PC-3 (cell line): ENCODE data around the gene DENND6B. TPM values are rescaled to one million over a fixed set of nuclear protein-coding genes. Genes with fewer than 3 reads are reported as not detected.

Experiments
- ATAC-seq: fragments of 200-7000 bp; cut with Tn5 transposase; 2 replicates; pipeline ENCODE4 v1.9.1; 2020; ENCODE audit warnings: mild to moderate bottlenecking, moderate library complexity
- BruUV-seq: library from RNA; stranded (reverse); fragments of 400-500 nt; replicated peaks from 2 replicates; lab custom pipeline; 2021; lab: Mats Ljungman, UMichigan
- CTCF ChIA-PET: fragments of 300-600 bp; sonication (Branson Sonifier 250); formaldehyde crosslinking; loops from one replicate; lab custom pipeline; 2022; ENCODE audit warnings: antibody characterized with exemption; lab: Charles Lee
- POLR2A ChIA-PET: fragments of 300-600 bp; sonication (Branson Sonifier 250); formaldehyde crosslinking; loops from one replicate; lab custom pipeline; 2022; ENCODE audit warnings: antibody characterized with exemption; ENCODE audit not compliant: unreplicated experiment; lab: Charles Lee
- DNase-seq: peaks from one replicate; pipeline ENCODE4 v3.0.0-alpha.2; 2015
- H2AFZ ChIP-seq: fragments of 300-600 bp; sonication (generic); 2 replicates; pipeline ENCODE4 v1.6.0; 2016; ENCODE audit warnings: antibody characterized with exemption, low read length
- H3F3A ChIP-seq: fragments of 300-600 bp; sonication (generic); one replicate; pipeline ENCODE4 v1.6.0; 2017; ENCODE audit warnings: antibody characterized with exemption, low read length, control low read depth, mild to moderate bottlenecking; ENCODE audit not compliant: unreplicated experiment
- H3K27ac ChIP-seq: fragments of 300-600 bp; sonication (generic); 2 replicates; pipeline ENCODE4 v1.5.1; 2016; ENCODE audit warnings: mild to moderate bottlenecking, low read length
- H3K27me3 ChIP-seq: fragments of 300-600 bp; sonication (generic); 2 replicates; pipeline ENCODE4 v1.6.1; 2016; ENCODE audit warnings: low read length, mixed read lengths
- H3K36me3 ChIP-seq: fragments of 300-600 bp; sonication (generic); 2 replicates; pipeline ENCODE4 v1.6.1; 2016; ENCODE audit warnings: low read depth, mixed run types, low read length, mixed read lengths
- H3K4me1 ChIP-seq: fragments of 300-600 bp; sonication (generic); 2 replicates; pipeline ENCODE4 v1.5.1; 2016; ENCODE audit warnings: low read length; ENCODE audit not compliant: insufficient read depth
- H3K4me2 ChIP-seq: fragments of 300-600 bp; sonication (generic); 2 replicates; pipeline ENCODE4 v1.6.0; 2016; ENCODE audit warnings: low read length
- H3K4me3 ChIP-seq: fragments of 300-600 bp; sonication (generic); 2 replicates; pipeline ENCODE4 v1.5.1; 2016; ENCODE audit warnings: mild to moderate bottlenecking, low read length, mixed read lengths
- H3K79me2 ChIP-seq: fragments of 300-600 bp; sonication (generic); 2 replicates; pipeline ENCODE4 v1.6.1; 2017; ENCODE audit warnings: low read length, mixed read lengths
- H3K9ac ChIP-seq: fragments of 300-600 bp; sonication (generic); 2 replicates; pipeline ENCODE4 v1.6.0; 2016; ENCODE audit warnings: mild to moderate bottlenecking, low read length
- H3K9me2 ChIP-seq: fragments of 300-600 bp; sonication (generic); replicated peaks from 2 replicates; pipeline ENCODE4 v1.6.1; 2016; ENCODE audit warnings: mixed run types, low read length, mixed read lengths
- H3K9me3 ChIP-seq: fragments of 300-600 bp; sonication (generic); 2 replicates; pipeline ENCODE4 v1.6.1; 2016; ENCODE audit warnings: low read length, mixed read lengths
- H4K20me1 ChIP-seq: fragments of 300-600 bp; sonication (generic); 2 replicates; pipeline ENCODE4 v1.6.1; 2016; ENCODE audit warnings: low read length, mixed read lengths
- CTCF ChIP-seq: fragments of 300-600 bp; sonication (generic); conservative IDR thresholded peaks from 2 replicates; pipeline ENCODE4 v1.5.1; 2017; ENCODE audit warnings: antibody characterized with exemption, low read depth, mild to moderate bottlenecking, low read length
- EZH2 ChIP-seq: fragments of 300-600 bp; sonication (generic); IDR thresholded peaks from one replicate; pipeline ENCODE4 v1.6.1; 2017; ENCODE audit warnings: antibody characterized with exemption, mild to moderate bottlenecking, low read length; ENCODE audit not compliant: unreplicated experiment
- EZH2phosphoT487 ChIP-seq: fragments of 300-600 bp; sonication (generic); IDR thresholded peaks from 2 replicates; pipeline ENCODE4 v1.6.1; 2018; ENCODE audit warnings: mild to moderate bottlenecking, antibody characterized with exemption, low read length, borderline replicate concordance
- intact Hi-C: fragments of 100-400 bp; cut with micrococcal nuclease; formaldehyde crosslinking; loops from 2 replicates; pipeline ENCODE4 v1.9.0; 2023
- total RNA-seq: library from RNA; depleted of rRNA; stranded (reverse); fragments of >200 nt; gene quantifications from 2 replicates; pipeline ENCODE4 v1.2.3, GENCODE V29; 2014

The DENND6B gene
- total RNA-seq, 1 experiment from 2014 or later: 1.1 TPM

- ChIA-PET POLR2A (no interaction called here), CTCF (no interaction called here)
- TF ChIP-seq EZH2 (no peak), EZH2phosphoT487 (no peak), CTCF (no peak)
- no peak for DNase-seq
- Histone ChIP-seq H3K4me2 (no peak overlapping the region), H3K9ac (no peak overlapping the region), H3F3A (no peaks in the 10 kb centered on the region), H4K20me1 (no peaks in the 10 kb centered on the region), H3K9me2 (no peaks in the 10 kb centered on the region), H3K36me3 (no peaks in the 10 kb centered on the region), H2AFZ (no peak overlapping the region), H3K9me3 (no peaks in the 10 kb centered on the region), H3K4me3 (no peak overlapping the region), H3K27ac (no peak overlapping the region), H3K4me1 (peaks cover 19% of the 10 kb centered on the region), H3K27me3 (no peaks in the 10 kb centered on the region), H3K79me2 (peaks cover 50% of the 10 kb centered on the region)
- no TSS peak for BruUV-seq
- ATAC-seq: no peak
- intact Hi-C loops: no loop called here
These were observed 37.5 kb downstream of the DENND6B start for GRCh38 chr22:50289151-50289941.

DNA sequence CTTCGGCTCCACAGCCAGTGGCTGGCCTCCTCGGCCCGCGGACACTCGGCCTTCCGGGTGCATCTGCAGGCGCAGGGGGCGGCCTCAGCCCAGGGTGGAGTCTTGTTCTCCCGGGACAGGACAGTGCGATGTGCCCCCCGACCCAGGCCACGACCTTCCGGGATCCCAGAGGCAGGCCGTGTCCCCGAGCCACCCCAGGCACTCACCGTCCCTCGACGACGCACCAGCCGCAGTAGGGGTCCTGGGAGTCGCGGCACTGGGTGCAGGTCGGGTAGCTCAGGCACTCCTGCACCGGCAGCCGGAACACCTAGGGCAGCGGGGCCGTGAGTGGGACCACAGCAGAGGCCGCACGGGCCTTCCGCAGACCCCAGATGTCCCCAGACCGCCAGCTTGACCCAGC is 39.1 kb downstream of the DENND6B start:
- ATAC-seq (no peak), DNase-seq (no peak)
- no peak for TF ChIP-seq EZH2
- no peak for TF ChIP-seq CTCF
- no peak for TF ChIP-seq EZH2phosphoT487
- Histone ChIP-seq H3K27me3 (no peaks in the 10 kb centered on the region), H3K4me1 (peaks cover 9% of the 10 kb centered on the region), H3F3A (no peaks in the 10 kb centered on the region), H3K36me3 (no peaks in the 10 kb centered on the region), H2AFZ (no peak overlapping the region), H3K9ac (no peak overlapping the region), H4K20me1 (no peaks in the 10 kb centered on the region), H3K9me2 (no peaks in the 10 kb centered on the region), H3K9me3 (no peaks in the 10 kb centered on the region), H3K27ac (no peak overlapping the region), H3K4me3 (no peak overlapping the region), H3K4me2 (no peak overlapping the region), H3K79me2 (peaks cover 34% of the 10 kb centered on the region)
- ChIA-PET CTCF (no interaction called here), POLR2A (no interaction called here)
- no TSS peak for BruUV-seq
- intact Hi-C loops: no loop called here

DNA sequence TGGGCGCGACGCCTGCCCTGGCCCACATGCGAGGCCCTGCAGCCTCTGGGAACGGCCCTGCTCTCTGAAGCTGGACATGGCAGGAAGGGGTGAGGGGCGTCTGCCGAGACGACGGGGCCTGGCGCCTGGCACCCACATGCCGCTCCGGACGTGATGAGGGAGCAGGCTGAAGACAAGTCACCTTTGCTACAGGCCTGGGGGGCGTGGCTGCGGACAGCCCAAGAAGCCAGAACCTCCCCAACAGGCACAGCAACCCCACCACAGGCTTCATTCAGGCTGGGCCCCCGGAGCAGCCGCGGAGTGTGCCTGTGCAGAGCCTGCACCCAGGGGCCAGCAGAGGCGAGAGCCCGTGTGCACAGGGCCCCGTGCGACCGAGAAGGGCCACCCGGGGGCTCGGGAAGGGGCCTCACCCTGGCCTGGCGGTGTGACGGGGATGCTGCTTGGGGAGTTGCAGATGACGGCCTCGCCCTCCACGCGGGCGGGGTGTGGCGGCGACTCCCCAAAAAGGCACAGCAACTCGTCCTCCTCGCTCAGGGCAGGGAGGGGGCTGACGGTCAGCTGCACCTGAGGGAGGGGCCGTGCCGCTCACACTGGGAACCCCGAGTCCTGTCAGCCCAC is 40.0 kb downstream of the DENND6B start:
- CTCF ChIA-PET: no interaction called here
- Histone ChIP-seq H3K27ac (no peak overlapping the region), H3K9me2 (no peaks in the 10 kb centered on the region), H3K9me3 (no peaks in the 10 kb centered on the region), H3K79me2 (peaks cover 29% of the 10 kb centered on the region), H3K4me1 (peaks cover 12% of the 10 kb centered on the region), H3K4me2 (no peak overlapping the region), H3K27me3 (no peaks in the 10 kb centered on the region), H3K9ac (no peak overlapping the region), H3K36me3 (peaks cover 1% of the 10 kb centered on the region; the same call in 1 of the 2 replicates), H2AFZ (no peak overlapping the region), H3K4me3 (no peak overlapping the region), H3F3A (no peaks in the 10 kb centered on the region), H4K20me1 (no peaks in the 10 kb centered on the region)
- no TSS peak for BruUV-seq
- intact Hi-C loops: no loop called here
- POLR2A ChIA-PET: no interaction called here
- no peak for TF ChIP-seq EZH2phosphoT487
- TF ChIP-seq CTCF: no peak
- TF ChIP-seq EZH2: no peak
- DNase-seq (no peak), ATAC-seq (no peak)
